Measurements from ENCODE around the gene ATXN7. TPM values are rescaled to one million over a fixed set of nuclear protein-coding genes. Genes with fewer than 3 reads are reported as not detected.

The ATXN7 gene, protein sequence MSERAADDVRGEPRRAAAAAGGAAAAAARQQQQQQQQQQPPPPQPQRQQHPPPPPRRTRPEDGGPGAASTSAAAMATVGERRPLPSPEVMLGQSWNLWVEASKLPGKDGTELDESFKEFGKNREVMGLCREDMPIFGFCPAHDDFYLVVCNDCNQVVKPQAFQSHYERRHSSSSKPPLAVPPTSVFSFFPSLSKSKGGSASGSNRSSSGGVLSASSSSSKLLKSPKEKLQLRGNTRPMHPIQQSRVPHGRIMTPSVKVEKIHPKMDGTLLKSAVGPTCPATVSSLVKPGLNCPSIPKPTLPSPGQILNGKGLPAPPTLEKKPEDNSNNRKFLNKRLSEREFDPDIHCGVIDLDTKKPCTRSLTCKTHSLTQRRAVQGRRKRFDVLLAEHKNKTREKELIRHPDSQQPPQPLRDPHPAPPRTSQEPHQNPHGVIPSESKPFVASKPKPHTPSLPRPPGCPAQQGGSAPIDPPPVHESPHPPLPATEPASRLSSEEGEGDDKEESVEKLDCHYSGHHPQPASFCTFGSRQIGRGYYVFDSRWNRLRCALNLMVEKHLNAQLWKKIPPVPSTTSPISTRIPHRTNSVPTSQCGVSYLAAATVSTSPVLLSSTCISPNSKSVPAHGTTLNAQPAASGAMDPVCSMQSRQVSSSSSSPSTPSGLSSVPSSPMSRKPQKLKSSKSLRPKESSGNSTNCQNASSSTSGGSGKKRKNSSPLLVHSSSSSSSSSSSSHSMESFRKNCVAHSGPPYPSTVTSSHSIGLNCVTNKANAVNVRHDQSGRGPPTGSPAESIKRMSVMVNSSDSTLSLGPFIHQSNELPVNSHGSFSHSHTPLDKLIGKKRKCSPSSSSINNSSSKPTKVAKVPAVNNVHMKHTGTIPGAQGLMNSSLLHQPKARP
- total RNA-seq: 10 to 100 TPM; 29.2 to 44.2 (median 38.3) TPM

DNA sequence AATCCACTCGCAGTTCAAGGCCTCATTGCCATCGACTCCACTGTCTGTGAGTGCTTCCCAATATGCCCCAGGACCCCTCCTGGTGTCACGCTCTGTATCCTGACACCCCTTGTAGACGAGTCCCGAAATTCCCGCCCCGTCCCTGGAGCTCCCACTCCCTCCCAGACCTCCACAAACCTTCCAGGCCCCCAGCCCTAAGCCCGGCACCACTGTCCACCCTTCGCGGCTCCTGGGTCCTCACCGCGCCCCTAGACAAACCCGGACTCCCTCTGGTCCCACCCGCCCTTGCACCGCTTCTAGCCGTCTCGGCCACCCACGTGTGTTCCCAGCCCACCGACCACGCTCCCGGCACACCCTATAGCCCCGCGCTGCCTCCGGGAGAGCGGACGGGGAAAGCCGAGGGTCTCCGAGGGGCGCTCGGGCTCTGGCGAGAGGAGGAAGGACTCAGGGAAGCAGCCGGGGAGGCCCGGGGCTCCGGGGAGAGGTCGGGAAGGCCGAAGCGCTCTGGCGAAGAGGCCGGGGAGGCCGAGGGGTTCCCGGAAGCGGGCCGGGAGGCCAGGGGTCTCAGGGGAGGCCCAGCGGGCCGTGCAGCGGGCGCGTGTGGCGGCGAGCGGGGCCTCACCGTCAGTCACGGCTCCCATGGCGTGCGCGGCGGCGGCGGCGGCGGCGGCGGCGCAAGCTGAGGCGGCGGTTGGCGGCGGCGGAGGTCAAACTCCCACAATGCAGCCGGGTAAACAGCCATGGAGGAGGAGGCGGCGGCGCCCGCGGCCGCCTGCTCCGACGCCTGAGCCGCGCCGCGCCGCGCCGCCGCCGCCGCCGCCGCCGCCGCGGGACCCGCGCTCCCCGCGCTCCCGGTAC, at the start of gene ATXN7, which contains the start of gene THOC7:
ATXN7 (plus strand) TSS at position 718 of the 858 bp plus-strand sequence. CDS start 48,732 bp downstream, outside the sequence.
THOC7 (minus strand) TSS at position 656 of the 858 bp plus-strand sequence; CDS start at position 641, 15 bp downstream.
- H3K4me1 ChIP-seq: peaks cover 0 to 39% (median 8%) of the 10 kb centered on the region in 4 donors
- H3K27me3 ChIP-seq: no peaks in the 10 kb centered on the region
- no peaks in the 10 kb centered on the region for H3K36me3 ChIP-seq
- H3K4me3 ChIP-seq: peak within 1 kb of the TSS; percentile 97 to 99 (median 98)
- peak within 1 kb of the TSS; percentile 94 to 97 (median 96) for H3K27ac ChIP-seq
- 1% methylated on average over 41 to 60 of the region's 98 CpGs for WGBS, 2 donors
- TF ChIP-seq POLR2A (IDR thresholded peaks at IDR 0.05) (no peak), EP300 (IDR thresholded peaks at IDR 0.05) (no peak)
- TF ChIP-seq, protein P1, sequence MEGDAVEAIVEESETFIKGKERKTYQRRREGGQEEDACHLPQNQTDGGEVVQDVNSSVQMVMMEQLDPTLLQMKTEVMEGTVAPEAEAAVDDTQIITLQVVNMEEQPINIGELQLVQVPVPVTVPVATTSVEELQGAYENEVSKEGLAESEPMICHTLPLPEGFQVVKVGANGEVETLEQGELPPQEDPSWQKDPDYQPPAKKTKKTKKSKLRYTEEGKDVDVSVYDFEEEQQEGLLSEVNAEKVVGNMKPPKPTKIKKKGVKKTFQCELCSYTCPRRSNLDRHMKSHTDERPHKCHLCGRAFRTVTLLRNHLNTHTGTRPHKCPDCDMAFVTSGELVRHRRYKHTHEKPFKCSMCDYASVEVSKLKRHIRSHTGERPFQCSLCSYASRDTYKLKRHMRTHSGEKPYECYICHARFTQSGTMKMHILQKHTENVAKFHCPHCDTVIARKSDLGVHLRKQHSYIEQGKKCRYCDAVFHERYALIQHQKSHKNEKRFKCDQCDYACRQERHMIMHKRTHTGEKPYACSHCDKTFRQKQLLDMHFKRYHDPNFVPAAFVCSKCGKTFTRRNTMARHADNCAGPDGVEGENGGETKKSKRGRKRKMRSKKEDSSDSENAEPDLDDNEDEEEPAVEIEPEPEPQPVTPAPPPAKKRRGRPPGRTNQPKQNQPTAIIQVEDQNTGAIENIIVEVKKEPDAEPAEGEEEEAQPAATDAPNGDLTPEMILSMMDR (IDR thresholded peaks at IDR 0.05): no peak
- H3K9me3 ChIP-seq: no peaks in the 10 kb centered on the region
- DNase-seq (ENCODE audit: low spot score in 2 of 2): peak; percentile 18 to 25

DNA sequence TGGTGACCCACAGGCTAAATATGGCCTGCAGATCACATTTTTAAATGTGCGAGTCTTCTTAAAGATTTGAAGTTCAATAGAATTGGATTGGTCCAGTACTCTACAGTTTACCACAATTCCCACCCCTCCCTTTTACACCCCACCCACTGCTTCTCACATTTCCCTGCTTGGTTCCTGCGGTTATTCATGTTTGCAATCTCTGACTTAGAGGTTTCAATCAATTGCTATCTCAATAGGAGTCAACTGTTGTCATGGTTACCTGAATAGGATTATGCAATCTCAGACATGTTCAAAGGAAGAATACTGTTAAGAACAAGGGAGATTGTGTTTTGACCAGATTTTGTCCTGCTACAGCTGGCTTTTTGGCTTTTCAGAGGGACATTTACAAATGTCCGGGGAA, 49.4 kb upstream of the ATXN7 start:
- Histone ChIP-seq H3K9me3 (no peaks in the 10 kb centered on the region), H3K27ac (no peak overlapping the region), H3K4me3 (no peak overlapping the region), H3K36me3 (no peaks in the 10 kb centered on the region), H3K27me3 (no peaks in the 10 kb centered on the region), H3K4me1 (no peaks in the 10 kb centered on the region)
- DNase-seq (ENCODE audit: low spot score in 2 of 2): no peak
- no peak for TF ChIP-seq EP300 (IDR thresholded peaks at IDR 0.05)
- TF ChIP-seq, protein P1 (IDR thresholded peaks at IDR 0.05): no peak
- TF ChIP-seq POLR2A (IDR thresholded peaks at IDR 0.05): no peak
- WGBS, 2 donors: 67 to 79% methylated on average over 3 of the region's 3 CpGs

DNA sequence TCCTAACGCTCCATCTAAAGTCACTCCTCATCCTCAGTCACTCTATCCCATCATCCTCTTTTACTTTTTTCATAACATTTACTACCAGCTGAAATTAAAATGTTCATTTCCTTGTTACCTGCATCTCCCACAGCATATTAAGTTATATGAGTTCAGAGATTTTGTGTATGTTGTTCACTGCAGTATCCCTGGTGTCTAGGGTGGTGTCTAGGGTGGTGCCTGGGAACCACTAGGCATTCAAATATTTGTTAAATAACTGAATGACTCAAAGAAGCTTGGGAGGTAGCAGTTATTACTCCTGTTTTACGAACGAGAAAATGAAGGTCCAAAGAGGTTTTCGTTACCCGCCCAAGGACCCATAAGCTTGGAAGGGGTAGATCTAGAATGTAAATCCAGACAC, 46.4 kb upstream of the ATXN7 start:
- no peak for DNase-seq (ENCODE audit: low spot score in 2 of 2)
- Histone ChIP-seq H3K4me1 (no peaks in the 10 kb centered on the region), H3K9me3 (no peaks in the 10 kb centered on the region), H3K4me3 (no peak overlapping the region), H3K27ac (no peak overlapping the region), H3K27me3 (no peaks in the 10 kb centered on the region), H3K36me3 (no peaks in the 10 kb centered on the region)
- no peak for TF ChIP-seq POLR2A (IDR thresholded peaks at IDR 0.05)
- TF ChIP-seq, protein P1 (IDR thresholded peaks at IDR 0.05): no peak
- TF ChIP-seq EP300 (IDR thresholded peaks at IDR 0.05): no peak
- WGBS, 2 donors: 89 to 93% methylated on average over 5 of the region's 5 CpGs

DNA sequence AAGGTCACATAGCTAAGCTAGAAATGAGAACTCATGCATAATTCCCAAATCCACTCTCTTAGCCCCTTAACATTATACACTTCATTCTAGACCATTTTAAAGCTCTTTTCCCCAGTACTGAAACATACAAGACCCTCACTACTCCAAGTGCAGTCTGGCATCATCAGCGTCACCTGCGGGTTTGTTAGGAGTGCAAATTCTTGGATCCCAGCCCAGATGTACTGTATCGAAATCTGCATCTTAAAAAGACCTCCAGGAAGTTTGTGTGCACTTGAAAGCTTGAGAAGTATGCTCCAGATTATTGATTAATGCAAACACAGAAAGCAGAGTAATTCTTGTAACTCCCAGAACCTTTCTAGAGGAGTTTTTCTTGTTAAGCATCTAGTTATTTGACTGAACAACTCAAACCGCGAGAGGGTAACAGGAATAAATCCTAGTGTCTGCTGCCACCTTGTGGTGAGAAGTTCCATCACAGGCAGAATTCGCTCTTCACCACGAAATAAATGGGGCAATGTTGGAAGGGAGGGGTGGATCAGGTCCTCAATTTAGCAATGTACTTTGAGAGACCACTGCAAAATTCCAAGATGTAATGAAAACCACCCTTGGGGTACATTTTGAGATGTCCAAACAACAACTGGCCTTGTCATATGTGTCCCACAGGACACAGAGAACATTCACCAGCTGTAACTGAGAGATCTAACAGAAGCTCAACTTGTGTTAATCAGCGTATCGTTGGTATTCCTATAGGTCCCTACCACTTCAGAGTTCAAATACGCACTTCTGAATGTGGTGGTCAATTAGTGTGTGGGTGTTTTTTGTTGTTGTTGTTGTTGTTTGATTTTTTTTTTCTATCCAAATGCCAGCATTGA, 45.2 kb upstream of the ATXN7 start:
- Histone ChIP-seq H3K4me3 (no peak overlapping the region), H3K36me3 (peaks cover 0 to 3% (median 0%) of the 10 kb centered on the region in 3 donors), H3K27ac (no peak overlapping the region), H3K4me1 (no peaks in the 10 kb centered on the region), H3K9me3 (no peaks in the 10 kb centered on the region), H3K27me3 (no peaks in the 10 kb centered on the region)
- peak; percentile 50 to 81 for DNase-seq (ENCODE audit: low spot score in 2 of 2)
- 29% methylated on average over 10 of the region's 10 CpGs for WGBS, 2 donors
- TF ChIP-seq POLR2A (IDR thresholded peaks at IDR 0.05): no peak
- TF ChIP-seq EP300 (IDR thresholded peaks at IDR 0.05): no peak
- TF ChIP-seq, protein P1 (IDR thresholded peaks at IDR 0.05): peak; percentile 76 to 85 (median 81)
